Mesothelial cell of epicardium (in vitro differentiated cells): ENCODE results near the gene BARD1. TPM values are rescaled to one million over a fixed set of nuclear protein-coding genes. Genes with fewer than 3 reads are reported as not detected.

Experiments used
- DNase-seq, 2 experiments: peaks; one replicate each; pipeline ENCODE4 v3.0.0; 2021; ENCODE audit warnings: low spot score in 2 of 2; ENCODE audit not compliant: unreplicated experiment in 2 of 2
- H3K27ac Mint-ChIP-seq: 2 replicates; pipeline ENCODE4 v1.8.0; 2021; ENCODE audit warnings: mixed read lengths
- H3K27me3 Mint-ChIP-seq: 2 replicates; pipeline ENCODE4 v1.8.0; 2021; ENCODE audit warnings: low read depth, mixed read lengths
- H3K36me3 Mint-ChIP-seq: 2 replicates; pipeline ENCODE4 v1.8.0; 2021; ENCODE audit warnings: mixed read lengths
- H3K4me1 Mint-ChIP-seq: 2 replicates; pipeline ENCODE4 v1.8.0; 2021; ENCODE audit warnings: mixed read lengths
- H3K4me3 Mint-ChIP-seq: 2 replicates; pipeline ENCODE4 v1.8.0; 2021; ENCODE audit warnings: mild to moderate bottlenecking, moderate library complexity, mixed read lengths
- H3K9me3 Mint-ChIP-seq: 2 replicates; pipeline ENCODE4 v1.8.0; 2021; ENCODE audit warnings: mixed read lengths
- CTCF ChIP-seq: fragments of 200-600 bp; sonication (generic); IDR thresholded peaks from one replicate; pipeline ENCODE4 v1.5.0; 2021; ENCODE audit warnings: antibody characterized with exemption; ENCODE audit not compliant: unreplicated experiment
- total RNA-seq: library from RNA; stranded (reverse); gene quantifications from 3 replicates; pipeline ENCODE4 v1.2.1, GENCODE V29; 2021

The BARD1 gene
- total RNA-seq, 1 donor from 2014 or later: 25.0 TPM

DNA sequence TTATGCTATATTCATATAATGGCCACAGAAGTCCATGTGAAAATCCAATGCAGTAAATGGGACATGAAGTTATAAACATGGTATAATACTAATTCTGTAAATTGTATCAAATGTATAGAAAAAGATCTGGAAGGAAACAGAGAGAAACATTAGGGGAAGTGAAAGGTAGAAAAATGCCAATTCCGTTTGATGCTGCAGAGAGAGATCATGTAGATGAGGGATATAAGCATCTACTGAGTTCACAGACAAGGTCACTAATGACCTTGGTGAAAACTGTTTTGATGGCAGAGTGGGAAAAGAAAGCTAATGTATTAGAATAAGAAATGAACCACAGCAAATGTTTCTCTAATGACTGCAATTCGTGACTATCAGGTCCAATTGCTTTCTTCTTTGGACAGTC, 56.0 kb downstream of the BARD1 start:
- TF ChIP-seq CTCF: no peak
- Mint-ChIP-seq H3K9me3 (no peaks in the 10 kb centered on the region), H3K36me3 (peaks cover 37% of the 10 kb centered on the region), H3K27me3 (no peaks in the 10 kb centered on the region), H3K4me1 (no peaks in the 10 kb centered on the region), H3K4me3 (no peak overlapping the region), H3K27ac (no peak overlapping the region)
- DNase-seq: no peak

DNA sequence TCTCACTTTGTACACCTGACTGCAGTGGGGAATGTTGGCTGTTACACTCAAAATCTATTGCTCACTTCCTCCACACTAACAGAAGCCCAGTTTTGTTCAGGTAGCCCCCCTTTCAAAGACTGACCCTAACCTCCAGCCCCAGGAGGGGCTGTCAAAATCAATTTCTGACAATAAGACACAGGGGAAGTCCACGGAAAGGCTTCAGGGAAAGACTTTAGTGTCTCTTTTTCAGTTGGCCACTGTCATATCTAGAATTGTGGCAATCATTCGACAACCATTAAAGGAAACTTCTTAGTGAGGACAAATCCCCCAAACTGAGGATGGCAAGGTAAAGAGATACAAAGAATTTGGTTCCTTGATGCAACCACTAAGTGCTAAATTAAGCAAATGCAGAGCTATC, 59.0 kb downstream of the BARD1 start:
- no peaks in the 10 kb centered on the region for H3K9me3 Mint-ChIP-seq
- no peak for DNase-seq
- no peak for TF ChIP-seq CTCF
- H3K36me3 Mint-ChIP-seq: peaks cover 29% of the 10 kb centered on the region
- no peak overlapping the region for H3K27ac Mint-ChIP-seq
- no peaks in the 10 kb centered on the region for H3K27me3 Mint-ChIP-seq
- H3K4me1 Mint-ChIP-seq: no peaks in the 10 kb centered on the region
- no peak overlapping the region for H3K4me3 Mint-ChIP-seq

DNA sequence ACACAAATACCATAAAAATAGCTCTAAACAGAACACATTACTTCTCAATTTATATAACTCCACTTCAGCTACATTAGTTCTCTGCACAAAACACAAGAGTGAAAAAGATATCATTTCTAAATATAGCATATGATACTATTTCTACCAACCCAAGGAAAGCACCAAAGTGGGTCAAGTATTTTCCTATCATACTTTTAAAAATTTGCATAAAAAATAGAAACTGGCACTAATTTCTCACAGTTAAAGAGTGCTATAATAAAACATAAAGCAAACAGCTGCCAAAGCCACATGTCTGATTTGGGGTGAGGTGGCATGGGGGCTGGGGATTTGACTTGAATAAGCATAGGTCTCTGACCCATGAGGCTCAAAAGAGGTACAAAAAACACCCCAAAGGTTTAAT, 61.5 kb downstream of the BARD1 start:
- Mint-ChIP-seq H3K4me1 (no peaks in the 10 kb centered on the region), H3K27ac (no peak overlapping the region), H3K36me3 (peaks cover 38% of the 10 kb centered on the region), H3K4me3 (no peak overlapping the region), H3K27me3 (no peaks in the 10 kb centered on the region), H3K9me3 (no peaks in the 10 kb centered on the region)
- no peak for DNase-seq
- TF ChIP-seq CTCF: no peak

DNA sequence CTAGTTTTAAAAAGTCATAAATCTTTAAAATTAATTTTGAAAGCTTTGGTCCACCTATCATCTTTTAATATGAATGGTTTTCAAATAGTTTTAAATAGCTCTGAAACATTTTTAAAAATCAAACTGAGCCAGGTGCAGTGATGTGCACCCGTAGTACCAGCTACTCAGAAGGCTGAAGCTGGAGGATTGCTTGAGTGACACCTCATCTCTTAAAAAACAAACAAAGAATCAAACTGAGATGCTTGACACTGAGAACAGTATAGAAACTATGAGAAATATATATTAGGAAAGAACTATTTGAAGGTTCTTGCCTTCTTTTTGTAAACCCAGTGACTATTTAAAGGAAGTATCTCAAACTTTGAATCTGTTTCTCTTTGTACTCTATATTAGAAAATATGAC, 67.4 kb downstream of the BARD1 start:
- Mint-ChIP-seq H3K4me3 (no peak overlapping the region), H3K27ac (no peak overlapping the region), H3K36me3 (peaks cover 23% of the 10 kb centered on the region), H3K27me3 (no peaks in the 10 kb centered on the region), H3K4me1 (peaks cover 4% of the 10 kb centered on the region), H3K9me3 (no peaks in the 10 kb centered on the region)
- DNase-seq: no peak
- no peak for TF ChIP-seq CTCF

- no peaks in the 10 kb centered on the region for H3K9me3 Mint-ChIP-seq
- peaks cover 4% of the 10 kb centered on the region for H3K4me1 Mint-ChIP-seq
- peaks cover 20% of the 10 kb centered on the region for H3K36me3 Mint-ChIP-seq
- H3K4me3 Mint-ChIP-seq: no peak overlapping the region
- H3K27me3 Mint-ChIP-seq: no peaks in the 10 kb centered on the region
- DNase-seq: no peak
- H3K27ac Mint-ChIP-seq: peak overlapping the region; percentile 10
- TF ChIP-seq CTCF: no peak
These were observed 68.6 kb downstream of the BARD1 start for GRCh38 chr2:214740867-214741395.

DNA sequence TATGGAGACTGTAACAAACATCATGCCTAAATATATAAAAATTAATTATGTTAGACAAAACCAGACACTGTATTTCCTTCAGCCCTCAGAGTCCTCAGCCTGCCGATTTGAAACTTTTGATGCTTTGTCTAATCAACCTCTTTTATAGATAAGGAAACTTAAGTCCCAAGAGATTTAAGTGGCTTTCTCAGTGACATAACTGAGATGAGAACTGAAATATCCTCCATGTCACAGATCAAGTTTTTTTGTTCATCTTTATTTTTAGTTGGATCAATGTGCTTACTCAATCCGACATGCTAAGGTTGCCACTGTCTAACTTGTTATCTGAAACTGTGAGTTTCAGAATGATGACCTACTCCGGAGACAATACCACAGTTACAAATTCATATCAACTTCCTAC, 72.3 kb downstream of the BARD1 start:
- no peak for DNase-seq
- TF ChIP-seq CTCF: no peak

More for the DNA sequence above, 72.3 kb downstream of the BARD1 start:
- Mint-ChIP-seq H3K4me1 (peaks cover 4% of the 10 kb centered on the region), H3K9me3 (no peaks in the 10 kb centered on the region), H3K36me3 (peaks cover 9% of the 10 kb centered on the region), H3K4me3 (no peak overlapping the region), H3K27ac (no peak overlapping the region), H3K27me3 (no peaks in the 10 kb centered on the region)
